Panc1 (cell line): Measurements from ENCODE around the gene VEGFD. TPM values are rescaled to one million over a fixed set of nuclear protein-coding genes. Genes with fewer than 3 reads are reported as not detected.

Experiments
- ATAC-seq: fragments of 200-7000 bp; cut with Tn5 transposase; 2 replicates; pipeline ENCODE4 v1.9.1; 2020; ENCODE audit warnings: mild to moderate bottlenecking, moderate library complexity
- BruUV-seq: library from RNA; stranded (reverse); fragments of 400-500 nt; replicated peaks from 2 replicates; lab custom pipeline; 2021; lab: Mats Ljungman, UMichigan
- CTCF ChIA-PET: fragments of 300-600 bp; sonication (Branson Sonifier 250); formaldehyde crosslinking; loops from one replicate; lab custom pipeline; 2022; ENCODE audit warnings: antibody characterized with exemption; lab: Charles Lee
- POLR2A ChIA-PET: fragments of 300-600 bp; sonication (Branson Sonifier 250); formaldehyde crosslinking; loops from one replicate; lab custom pipeline; 2022; ENCODE audit warnings: antibody characterized with exemption; lab: Charles Lee
- DNase-seq: peaks from one replicate; pipeline ENCODE4 v3.0.0-alpha.2; 2010; ENCODE audit warnings: low read depth, low spot score
- H3K27ac ChIP-seq: 2 replicates; pipeline ENCODE4 v1.5.1; 2011; ENCODE audit warnings: mild to moderate bottlenecking, low read length, inconsistent platforms
- H3K27me3 ChIP-seq: fragments of 200-500 bp; sonication (Bioruptor generic); 2 replicates; pipeline ENCODE4 v1.6.0; 2014; ENCODE audit warnings: low read length, inconsistent platforms; ENCODE audit not compliant: control insufficient read depth, insufficient read depth
- H3K36me3 ChIP-seq: fragments of 200-500 bp; sonication (Bioruptor generic); 2 replicates; pipeline ENCODE4 v1.5.1; 2014; ENCODE audit warnings: inconsistent platforms, mild to moderate bottlenecking, low read length, moderate library complexity; ENCODE audit not compliant: control insufficient read depth, insufficient read depth
- H3K4me1 ChIP-seq: 2 replicates; pipeline ENCODE4 v1.5.1; 2011; ENCODE audit warnings: inconsistent platforms, mild to moderate bottlenecking, low read length, moderate library complexity; ENCODE audit not compliant: control insufficient read depth, insufficient read depth
- H3K4me3 ChIP-seq, 2 experiments: 2 replicates each; pipeline ENCODE4 v1.5.1; 2011 to 2012; ENCODE audit warnings: low read depth in 2 of 2, low read length in 2 of 2, mild to moderate bottlenecking in 2 of 2, inconsistent platforms in 1 of 2, moderate library complexity in 1 of 2
- H3K9me3 ChIP-seq: fragments of 200-500 bp; sonication (Bioruptor generic); 2 replicates; pipeline ENCODE4 v1.5.1; 2014; ENCODE audit warnings: low read depth, mild to moderate bottlenecking, inconsistent platforms, low read length, moderate library complexity; ENCODE audit not compliant: control insufficient read depth, insufficient read depth
- CTCF ChIP-seq: fragments of 450-650 bp; IDR thresholded peaks from 2 replicates; pipeline ENCODE4 v1.5.1; 2017; ENCODE audit warnings: mild to moderate bottlenecking
- POLR2AphosphoS5 ChIP-seq: IDR thresholded peaks from 2 replicates; pipeline ENCODE4 v1.6.1; 2012; ENCODE audit warnings: mild to moderate bottlenecking, low read depth, low read length, moderate library complexity
- SIN3A ChIP-seq: IDR thresholded peaks from 2 replicates; pipeline ENCODE4 v1.6.1; 2012; ENCODE audit warnings: low read depth, mild to moderate bottlenecking, low read length, moderate library complexity, borderline replicate concordance; ENCODE audit not compliant: insufficient read depth
- TCF7L2 ChIP-seq: IDR thresholded peaks from 2 replicates; pipeline ENCODE4 v1.6.1; 2011; ENCODE audit warnings: mild to moderate bottlenecking, low read depth, low read length, inconsistent platforms
- in situ Hi-C: cut with HindIII; loops from 2 replicates; pipeline ENCODE4 v1.10.0; 2016; ENCODE audit warnings: low sequenced_read_pairs, low pct_unique_long_range_greater_than_20kb
- intact Hi-C: fragments of 100-400 bp; cut with micrococcal nuclease; formaldehyde crosslinking; loops from one replicate; pipeline ENCODE4 v1.10.0; 2022; ENCODE audit not compliant: unreplicated experiment
- total RNA-seq: library from RNA; stranded (reverse); gene quantifications from one replicate; pipeline ENCODE4 v1.2.1, GENCODE V29; 2021; ENCODE audit not compliant: unreplicated experiment
- TF ChIP-seq, protein P1 (sequence below), 2 experiments: IDR thresholded peaks; 2 replicates each; pipeline ENCODE4 v1.6.1; 2011 to 2012; ENCODE audit warnings: low read depth in 2 of 2, control low read depth in 1 of 2, low read length in 1 of 2, mild to moderate bottlenecking in 1 of 2, moderate library complexity in 1 of 2; ENCODE audit not compliant: insufficient read depth in 1 of 2

VEGFD gene
- total RNA-seq, 1 experiment from 2014 or later, result not detected

DNA sequence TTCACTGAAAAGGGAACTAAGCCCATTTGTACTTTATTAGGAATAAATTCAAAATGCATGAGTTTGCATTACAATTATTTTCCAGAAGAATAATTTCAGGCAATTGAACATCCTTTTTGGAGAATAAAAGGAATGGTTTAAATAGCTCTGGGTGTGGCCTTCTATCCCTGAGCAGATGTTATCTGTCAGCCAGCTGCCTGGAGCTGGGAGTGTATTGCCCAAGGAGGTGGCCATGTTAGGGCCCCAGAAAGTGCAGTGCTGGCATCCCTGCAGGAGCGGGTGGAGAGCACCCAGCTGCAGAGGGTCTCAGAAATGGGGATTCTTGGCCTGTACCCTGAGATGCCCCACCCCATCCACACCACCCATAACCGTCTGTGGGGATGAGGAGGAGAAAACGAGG, 21.6 kb upstream of the VEGFD start:
- in situ Hi-C loops, result no loop called here
- no peak for ATAC-seq
- CTCF ChIA-PET, result no interaction called here

DNA sequence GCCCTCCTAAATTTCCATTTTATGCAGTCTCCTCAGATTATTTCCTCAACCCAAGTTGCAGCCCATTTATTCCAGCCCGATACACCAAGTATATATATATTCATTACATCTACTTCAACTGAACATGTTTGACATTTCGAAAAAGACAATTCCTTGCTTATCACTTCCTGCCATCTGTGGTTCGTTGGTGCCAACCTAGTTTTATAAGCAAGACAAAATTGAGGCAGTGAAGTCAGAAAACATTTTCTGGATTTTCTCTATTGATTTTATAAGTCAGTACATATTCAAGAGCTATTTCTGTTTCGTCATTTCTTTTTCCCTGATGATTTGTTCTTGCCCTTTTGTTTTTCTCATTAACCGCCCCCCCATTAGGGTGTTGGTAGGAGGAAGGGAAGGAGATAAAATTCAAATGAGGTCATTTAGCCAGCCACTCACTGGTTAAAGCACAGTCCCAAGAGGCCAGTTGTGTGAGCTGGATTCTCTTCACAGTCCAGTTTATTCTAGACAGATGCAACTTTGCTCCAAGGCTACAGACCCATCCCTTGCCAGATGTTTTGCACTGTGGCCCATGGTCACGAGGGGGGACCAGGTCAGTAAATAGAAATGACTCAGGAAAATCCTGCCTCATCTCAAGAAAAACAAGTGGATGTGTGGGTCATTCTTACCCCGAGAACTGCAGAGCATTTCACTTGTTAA, 20.3 kb upstream of the VEGFD start:
- H3K27ac ChIP-seq, result no peak overlapping the region
- H3K9me3 ChIP-seq, result no peaks in the 10 kb centered on the region
- no peaks in the 10 kb centered on the region for H3K27me3 ChIP-seq
- no TSS peak for BruUV-seq
- no peak for DNase-seq
- TF ChIP-seq POLR2AphosphoS5 (no peak), SIN3A (no peak), TCF7L2 (no peak), CTCF (no peak)
- TF ChIP-seq, protein P1, sequence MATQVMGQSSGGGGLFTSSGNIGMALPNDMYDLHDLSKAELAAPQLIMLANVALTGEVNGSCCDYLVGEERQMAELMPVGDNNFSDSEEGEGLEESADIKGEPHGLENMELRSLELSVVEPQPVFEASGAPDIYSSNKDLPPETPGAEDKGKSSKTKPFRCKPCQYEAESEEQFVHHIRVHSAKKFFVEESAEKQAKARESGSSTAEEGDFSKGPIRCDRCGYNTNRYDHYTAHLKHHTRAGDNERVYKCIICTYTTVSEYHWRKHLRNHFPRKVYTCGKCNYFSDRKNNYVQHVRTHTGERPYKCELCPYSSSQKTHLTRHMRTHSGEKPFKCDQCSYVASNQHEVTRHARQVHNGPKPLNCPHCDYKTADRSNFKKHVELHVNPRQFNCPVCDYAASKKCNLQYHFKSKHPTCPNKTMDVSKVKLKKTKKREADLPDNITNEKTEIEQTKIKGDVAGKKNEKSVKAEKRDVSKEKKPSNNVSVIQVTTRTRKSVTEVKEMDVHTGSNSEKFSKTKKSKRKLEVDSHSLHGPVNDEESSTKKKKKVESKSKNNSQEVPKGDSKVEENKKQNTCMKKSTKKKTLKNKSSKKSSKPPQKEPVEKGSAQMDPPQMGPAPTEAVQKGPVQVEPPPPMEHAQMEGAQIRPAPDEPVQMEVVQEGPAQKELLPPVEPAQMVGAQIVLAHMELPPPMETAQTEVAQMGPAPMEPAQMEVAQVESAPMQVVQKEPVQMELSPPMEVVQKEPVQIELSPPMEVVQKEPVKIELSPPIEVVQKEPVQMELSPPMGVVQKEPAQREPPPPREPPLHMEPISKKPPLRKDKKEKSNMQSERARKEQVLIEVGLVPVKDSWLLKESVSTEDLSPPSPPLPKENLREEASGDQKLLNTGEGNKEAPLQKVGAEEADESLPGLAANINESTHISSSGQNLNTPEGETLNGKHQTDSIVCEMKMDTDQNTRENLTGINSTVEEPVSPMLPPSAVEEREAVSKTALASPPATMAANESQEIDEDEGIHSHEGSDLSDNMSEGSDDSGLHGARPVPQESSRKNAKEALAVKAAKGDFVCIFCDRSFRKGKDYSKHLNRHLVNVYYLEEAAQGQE (IDR thresholded peaks at IDR 0.05; ENCODE audit: insufficient read depth in 1 of 2, low read depth in 2 of 2, low read length in 1 of 2), result no peak
- in situ Hi-C loops (no loop called here), intact Hi-C loops (no loop called here)
- ChIA-PET CTCF (no interaction called here), POLR2A (no interaction called here)
- no peak for ATAC-seq
- H3K36me3 ChIP-seq, result no peaks in the 10 kb centered on the region
- H3K4me1 ChIP-seq, result no peaks in the 10 kb centered on the region
- H3K4me3 ChIP-seq, result no peak overlapping the region

More for the DNA sequence above, 21.6 kb upstream of the VEGFD start:
- H3K4me3 ChIP-seq, result no peak overlapping the region
- BruUV-seq, result no TSS peak
- H3K36me3 ChIP-seq, result no peaks in the 10 kb centered on the region
- TF ChIP-seq, protein P1 (IDR thresholded peaks at IDR 0.05; ENCODE audit: insufficient read depth in 1 of 2, low read depth in 2 of 2, low read length in 1 of 2), result no peak
- TF ChIP-seq TCF7L2 (no peak), POLR2AphosphoS5 (no peak), CTCF (no peak), SIN3A (no peak)
- no peaks in the 10 kb centered on the region for H3K9me3 ChIP-seq
- POLR2A ChIA-PET, result no interaction called here
- H3K27ac ChIP-seq, result no peak overlapping the region
- H3K27me3 ChIP-seq, result no peaks in the 10 kb centered on the region
- intact Hi-C loops, result no loop called here
- H3K4me1 ChIP-seq, result no peaks in the 10 kb centered on the region
- DNase-seq, result no peak
